Adrenal gland (tissue), 12 donors: ENCODE data around the gene LHPP. TPM values are rescaled to one million over a fixed set of nuclear protein-coding genes. Genes with fewer than 3 reads are reported as not detected.

Experiments
- DNase-seq, 7 donors: peaks; one replicate each; pipeline ENCODE4 v3.0.0-alpha.2; 2019 to 2020
- H3K27ac ChIP-seq, 5 donors: fragments of 200-600 bp; sonication (generic) in 4 of 5; 1 replicate in 3 of 5; 2 replicates in 2 of 5; pipeline versions ENCODE4 v1.5.1 to v1.8.0; 2016 to 2020; ENCODE audit warnings: mild to moderate bottlenecking in 1 of 5
- H3K27me3 ChIP-seq: fragments of 200-600 bp; 2 replicates; pipeline ENCODE4 v1.8.0; 2021
- H3K36me3 ChIP-seq, 2 donors: fragments of 200-600 bp; replicated peaks in 1 of 2; 1 replicate in 1 of 2; 2 replicates in 1 of 2; pipeline versions ENCODE4 v1.5.1 to v1.8.0; 2018 to 2022
- H3K4me1 ChIP-seq, 2 donors: fragments of 200-600 bp; replicated peaks in 1 of 2; 1 replicate in 1 of 2; 2 replicates in 1 of 2; pipeline versions ENCODE4 v1.5.1 to v1.8.0; 2018 to 2021
- H3K4me3 ChIP-seq, 4 donors: fragments of 200-600 bp; sonication (generic) in 3 of 4; one replicate each; pipeline ENCODE4 v1.5.1; 2016 to 2018
- H3K9me3 ChIP-seq, 3 donors: fragments of 200-600 bp; sonication (generic) in 1 of 3; replicated peaks in 1 of 3; 1 replicate in 2 of 3; 2 replicates in 1 of 3; pipeline versions ENCODE4 v1.5.1 to v1.8.0; 2016 to 2021
- CTCF ChIP-seq, 6 experiments: fragments of 450-650 bp in 4 of 6; fragments of 200-600 bp in 2 of 6; sonication (generic) in 1 of 6; IDR thresholded peaks; 1 replicate in 5 of 6; 2 replicates in 1 of 6; pipeline versions ENCODE4 v1.5.1 to v1.8.0; 2016 to 2021; ENCODE audit warnings: antibody characterized with exemption in 6 of 6, mild to moderate bottlenecking in 2 of 6, moderate library complexity in 1 of 6
- POLR2A ChIP-seq, 2 donors: fragments of 450-650 bp; IDR thresholded peaks; one replicate each; pipeline ENCODE4 v1.6.1; 2017; ENCODE audit warnings: antibody characterized with exemption in 2 of 2, mild to moderate bottlenecking in 2 of 2, moderate library complexity in 1 of 2
- WGBS, 4 donors: extraction: QIAGEN DNeasy Blood & Tissue Kit in 2 of 4; methylation state at CpG; one replicate each; pipeline versions ENCODE4 v1.1.5 to v1.1.7; 2013 to 2017; 5-methylcytosine and 5-hydroxymethylcytosine counted together
- intact Hi-C, 2 donors: fragments of 100-400 bp; cut with DNase I; formaldehyde crosslinking; loops; one replicate each; pipeline versions ENCODE4 v1.14.1 to v1.15.0; 2022 to 2023
- polyA plus RNA-seq, 3 donors: library from polyadenylated mRNA; stranded (reverse); fragments of 200-250 nt in 2 of 3; fragments of 350-450 nt in 1 of 3; fragmentation: Illumina TruSeq in 1 of 3; extraction: RNeasy Lipid Tissue Mini Kit (QIAGEN cat#74804) in 1 of 3; gene quantifications; one replicate each; pipeline ENCODE4 v1.2.3, GENCODE V29; 2013 to 2014
- total RNA-seq, 9 donors: library from RNA; depleted of rRNA in 4 of 9; stranded (reverse); fragments of >200 nt in 4 of 9; fragments of 120-200 nt in 1 of 9; fragmentation: NEBNext Ultra II Directional in 1 of 9; extraction: Animal tissue kit (Norgen Biotek cat#: 25700) in 1 of 9; gene quantifications; one replicate each; pipeline versions ENCODE4 v1.1.0 to v1.2.4, GENCODE V29; 2013 to 2023
- donor health status: healthy with polysubstance abuse.
- donor health status: Bipolar disorder and iron deficiency.
- donor health status: DM: yes; HTN: yes; CAD: no.
- donor health status: DM: no; HTN: no; CAD: no.
- donor health status: DM: no; HTN: no; CAD: no.
- donor health status: DM: yes; HTN: yes; CAD: no.

The LHPP gene
- total and polyA plus RNA-seq, 12 donors: 10.5 to 70.1 (median 43.4) TPM

- Histone ChIP-seq H3K4me3 (no peak overlapping the region), H3K27ac (peak overlapping the region in 1 of 5 donors; percentile 22), H3K9me3 (no peaks in the 10 kb centered on the region), H3K36me3 (peaks cover 0 to 11% of the 10 kb centered on the region in 2 donors), H3K4me1 (peaks cover 22 to 34% of the 10 kb centered on the region in 2 donors), H3K27me3 (no peaks in the 10 kb centered on the region)
- no peak for DNase-seq
- TF ChIP-seq POLR2A (IDR thresholded peaks at IDR 0.05): no peak
- no peak for TF ChIP-seq CTCF (IDR thresholded peaks at IDR 0.05)
- intact Hi-C loops: no loop called here
- WGBS, 4 donors: 89 to 92% (median 91%) methylated on average over 7 to 30 of the region's 30 CpGs
These were observed 154.6 kb downstream of the LHPP start for GRCh38 chr10:124616040-124616835.

GRCh38 chr10:124616836-124617130 lies 155.2 kb downstream of the LHPP start:
- peaks cover 0 to 11% of the 10 kb centered on the region in 2 donors for H3K36me3 ChIP-seq
- peaks cover 22 to 33% of the 10 kb centered on the region in 2 donors for H3K4me1 ChIP-seq
- intact Hi-C loops: no loop called here
- no peak overlapping the region for H3K4me3 ChIP-seq
- no peaks in the 10 kb centered on the region for H3K9me3 ChIP-seq
- H3K27ac ChIP-seq: no peak overlapping the region
- WGBS, 4 donors: 82 to 92% (median 86%) methylated on average over 1 to 4 of the region's 4 CpGs
- TF ChIP-seq CTCF (IDR thresholded peaks at IDR 0.05) (no peak), POLR2A (IDR thresholded peaks at IDR 0.05) (no peak)
- DNase-seq: no peak
- H3K27me3 ChIP-seq: no peaks in the 10 kb centered on the region

GRCh38 chr10:124618470-124619073 lies 156.9 kb downstream of the LHPP start:
- intact Hi-C loops: no loop called here
- Histone ChIP-seq H3K9me3 (no peaks in the 10 kb centered on the region), H3K27me3 (no peaks in the 10 kb centered on the region), H3K4me1 (peaks cover 17 to 27% of the 10 kb centered on the region in 2 donors), H3K36me3 (peaks cover 0 to 25% of the 10 kb centered on the region in 2 donors), H3K27ac (no peak overlapping the region), H3K4me3 (no peak overlapping the region)
- no peak for DNase-seq
- 89 to 95% (median 93%) methylated on average over 11 to 18 of the region's 18 CpGs for WGBS, 4 donors
- TF ChIP-seq POLR2A (IDR thresholded peaks at IDR 0.05) (no peak), CTCF (IDR thresholded peaks at IDR 0.05) (no peak)

- H3K9me3 ChIP-seq: no peaks in the 10 kb centered on the region
- 78 to 81% (median 79%) methylated on average over 3 to 9 of the region's 9 CpGs for WGBS, 4 donors
These were observed 157.6 kb downstream of the LHPP start for GRCh38 chr10:124619195-124619594.

More at GRCh38 chr10:124619195-124619594, 157.6 kb downstream of the LHPP start:
- Histone ChIP-seq H3K27ac (peak overlapping the region in 1 of 5 donors; percentile 22), H3K27me3 (no peaks in the 10 kb centered on the region), H3K4me3 (no peak overlapping the region), H3K36me3 (peaks cover 0 to 29% of the 10 kb centered on the region in 2 donors), H3K4me1 (peaks cover 11 to 21% of the 10 kb centered on the region in 2 donors)
- TF ChIP-seq CTCF (IDR thresholded peaks at IDR 0.05): no peak
- no peak for TF ChIP-seq POLR2A (IDR thresholded peaks at IDR 0.05)
- intact Hi-C loops: no loop called here
- DNase-seq: no peak
